Measurements from ENCODE around the gene ABO.
A peak's percentile ranks its signal among the peaks of the same experiment; 100 is the strongest.
"Not testable (repeated sequence)": the region's sequence is repeated elsewhere in the genome, so short reads cannot be mapped to it uniquely, and the experiment has no call there.

The ABO gene

GRCh38 chr9:133239533-133240090 lies 35.4 kb downstream of the ABO start:
- DNase-seq = no peak

- DNase-seq = peak in 1 of 2 experiments; percentile 54
Observed at GRCh38 chr9:133238851-133239532, 36.0 kb downstream of the ABO start.

GRCh38 chr9:133238272-133238850 lies 36.6 kb downstream of the ABO start:
- peak in 1 of 2 experiments; percentile 34 for DNase-seq

- DNase-seq = no peak
Observed at GRCh38 chr9:133237035-133237731, 37.8 kb downstream of the ABO start.

DNA sequence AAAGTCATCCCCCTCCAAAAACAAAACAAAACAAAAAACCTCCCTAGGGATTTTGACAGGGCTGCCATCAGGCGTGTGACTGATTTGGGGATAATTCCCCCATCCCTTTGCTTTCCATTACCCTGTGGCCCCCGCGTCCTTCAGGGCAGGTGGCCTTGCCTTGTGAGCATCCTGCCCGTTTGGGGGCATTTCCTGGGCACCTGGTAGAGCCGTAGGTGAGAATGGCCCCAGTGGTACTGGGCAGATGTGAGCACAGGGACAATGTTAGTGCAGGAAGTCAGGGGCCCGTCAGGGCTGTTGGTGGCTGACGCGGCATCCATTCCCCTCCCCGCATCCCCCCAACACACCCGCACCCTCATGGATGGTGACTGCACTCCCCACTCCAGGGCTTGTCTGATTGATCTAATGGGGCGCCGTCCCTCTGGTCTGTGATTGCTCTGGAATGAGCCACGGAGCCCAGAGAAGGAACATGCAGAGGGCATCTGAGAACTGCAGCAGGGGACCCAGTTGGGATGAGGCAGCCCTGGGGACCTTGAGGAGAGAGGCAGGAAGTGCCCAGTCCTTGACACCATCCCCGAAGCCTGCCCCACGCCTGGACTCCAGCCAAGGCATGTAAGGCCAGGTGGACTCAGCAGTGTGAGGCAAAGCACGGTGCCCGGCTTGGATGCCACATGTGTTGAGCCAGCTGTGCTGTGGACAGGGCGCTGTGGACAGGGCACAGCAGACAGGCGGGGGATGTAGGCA lies 38.5 kb downstream of the ABO start:
- not testable (repeated sequence) for DNase-seq

GRCh38 chr9:133235549-133236222 lies 39.3 kb downstream of the ABO start:
- DNase-seq = no peak

- DNase-seq = no peak
Observed at GRCh38 chr9:133234577-133235322, 40.3 kb downstream of the ABO start.

GRCh38 chr9:133233681-133234432 lies 41.1 kb downstream of the ABO start:
- DNase-seq = no peak

- not testable (repeated sequence) for DNase-seq
Observed at GRCh38 chr9:133231934-133232568, 43.0 kb downstream of the ABO start.

DNA sequence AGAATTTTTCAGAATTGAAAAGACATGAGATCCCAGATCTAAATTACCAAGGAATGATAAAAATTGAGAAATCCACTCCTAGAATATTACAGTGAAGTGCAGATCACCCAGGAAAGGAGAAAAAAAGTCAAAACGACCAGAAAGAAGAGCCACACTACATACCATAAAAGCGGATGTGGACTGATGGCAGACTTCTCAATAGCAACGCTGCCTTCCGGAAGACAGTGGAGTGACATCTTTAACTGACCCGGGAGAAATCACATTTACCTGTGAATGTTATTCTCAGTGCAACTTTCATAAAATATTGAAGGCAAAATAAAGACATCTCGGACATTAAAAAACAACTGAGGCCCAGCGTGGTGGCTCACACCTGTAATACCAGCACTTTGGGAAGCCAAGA lies 44.5 kb downstream of the ABO start:
- not testable (repeated sequence) for DNase-seq

- no peak for DNase-seq
Observed at GRCh38 chr9:133230093-133230492, 44.9 kb downstream of the ABO start.

DNA sequence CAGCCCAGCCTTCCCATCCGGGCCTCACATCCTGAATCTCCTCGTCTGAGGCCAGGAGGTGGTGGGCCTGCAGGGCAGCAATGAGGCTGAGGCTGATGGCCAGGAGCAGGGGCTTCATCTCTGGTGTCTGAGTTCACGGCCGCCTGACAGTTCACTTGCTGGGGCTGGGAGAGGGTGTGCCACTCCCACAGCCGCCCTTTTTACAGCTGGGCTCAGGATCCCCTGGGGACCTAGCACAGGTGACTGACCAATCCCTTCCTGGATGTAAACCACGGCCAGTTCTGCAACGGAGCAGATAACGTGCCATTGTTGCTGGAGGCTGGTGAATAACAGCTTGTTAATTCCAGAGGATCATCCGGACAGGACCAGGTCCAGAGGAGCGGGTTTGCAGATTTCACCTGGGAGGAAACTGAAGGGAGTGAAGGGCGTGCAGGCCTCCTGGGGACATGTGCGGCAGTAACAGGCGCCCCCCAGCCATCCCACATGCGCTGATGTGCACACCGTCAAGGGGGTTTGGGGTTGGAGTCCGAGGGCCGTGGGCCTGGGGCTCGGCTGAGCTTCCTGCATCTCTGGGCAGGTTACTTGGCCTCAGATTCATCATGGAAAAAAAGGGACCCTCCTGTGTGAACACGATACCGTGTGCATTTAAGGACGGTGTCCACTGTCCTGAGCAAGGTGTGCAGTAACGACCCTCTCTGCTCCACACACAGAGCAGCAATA lies 46.4 kb downstream of the ABO start:
- DNase-seq = peak; percentile 42 to 82

- not testable (repeated sequence) for DNase-seq
Observed at GRCh38 chr9:133227996-133228395, 47.0 kb downstream of the ABO start.

DNA sequence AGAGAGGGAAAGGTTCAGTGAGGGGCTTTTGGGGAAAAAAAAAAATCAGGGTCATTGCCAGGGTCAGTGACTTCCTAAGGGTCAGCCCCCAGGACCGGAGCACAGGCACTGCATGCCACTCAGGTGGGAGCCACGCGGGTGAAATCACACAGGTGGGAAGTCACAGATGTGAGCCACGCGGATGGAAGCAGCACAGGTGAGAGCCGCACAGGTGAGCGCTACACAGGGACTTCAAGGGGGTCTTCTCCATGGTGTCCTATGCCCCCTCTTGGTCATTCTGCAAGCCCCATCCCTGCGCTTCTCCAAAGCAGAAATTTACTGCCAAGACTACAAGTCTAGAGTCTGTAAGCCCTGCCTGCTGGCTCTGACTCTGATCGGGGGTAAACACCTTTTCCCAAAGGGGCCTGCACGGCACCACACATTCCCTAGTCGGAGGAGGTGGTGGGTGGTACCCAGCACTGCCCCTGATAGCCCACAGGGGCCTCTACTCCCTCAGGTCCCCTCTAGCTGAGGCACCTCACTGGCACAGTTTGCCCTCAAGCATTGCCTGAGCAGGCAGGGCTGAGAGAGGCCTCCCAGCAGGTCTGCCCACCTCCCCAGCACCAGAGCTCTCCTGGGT lies 47.6 kb downstream of the ABO start:
- DNase-seq = no peak

GRCh38 chr9:133226219-133227171 lies 48.5 kb downstream of the ABO start:
- no peak for DNase-seq

GRCh38 chr9:133225171-133226011 lies 49.6 kb downstream of the ABO start:
- DNase-seq = no peak

DNA sequence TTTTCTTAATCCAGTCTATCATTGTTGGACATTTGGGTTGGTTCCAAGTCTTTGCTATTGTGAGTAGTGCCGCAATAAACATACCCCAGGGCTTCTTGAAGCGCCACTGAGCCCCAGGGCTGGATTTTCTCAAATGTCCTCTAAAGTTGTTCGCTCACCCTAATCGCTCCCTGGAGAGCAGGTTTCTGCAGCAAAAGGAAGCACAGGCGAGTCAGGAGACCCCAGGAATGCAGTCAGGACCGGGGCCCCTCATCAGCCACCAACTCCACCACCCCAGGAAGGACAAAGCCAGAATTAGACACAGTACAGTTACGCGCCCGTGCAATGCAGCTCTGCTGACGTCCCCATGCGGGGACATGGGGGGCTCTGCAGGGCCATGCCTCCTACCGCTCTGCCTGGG lies 50.2 kb downstream of the ABO start:
- no peak for DNase-seq
